Muscle layer of colon (tissue), 2 donors: Measurements from ENCODE around the gene TMEM18.
"Not testable (repeated sequence)": the region's sequence is repeated elsewhere in the genome, so short reads cannot be mapped to it uniquely, and the experiment has no call there.

Experiments
- H3K27ac ChIP-seq: one replicate; pipeline ENCODE4 v1.7.0; 2013; ENCODE audit warnings: low read depth, mild to moderate bottlenecking, low read length, moderate library complexity
- H3K27me3 ChIP-seq, 2 donors: one replicate each; pipeline ENCODE4 v1.7.0; 2013; ENCODE audit warnings: low read length in 2 of 2, mild to moderate bottlenecking in 2 of 2; ENCODE audit not compliant: insufficient read depth in 2 of 2, control insufficient read depth in 1 of 2
- H3K36me3 ChIP-seq: one replicate; pipeline ENCODE4 v1.7.0; 2013; ENCODE audit warnings: mild to moderate bottlenecking, low read length; ENCODE audit not compliant: insufficient read depth
- H3K4me1 ChIP-seq: one replicate; pipeline ENCODE4 v1.7.0; 2013; ENCODE audit warnings: mild to moderate bottlenecking, low read length; ENCODE audit not compliant: insufficient read depth
- H3K4me3 ChIP-seq, 2 donors: one replicate each; pipeline ENCODE4 v1.7.0; 2013; ENCODE audit warnings: low read length in 2 of 2, low read depth in 1 of 2, mild to moderate bottlenecking in 1 of 2, moderate library complexity in 1 of 2
- H3K9ac ChIP-seq: one replicate; pipeline ENCODE4 v1.7.0; 2013; ENCODE audit warnings: low read length
- H3K9me3 ChIP-seq: one replicate; pipeline ENCODE4 v1.7.0; 2013; ENCODE audit warnings: mild to moderate bottlenecking, low read length
- donor health status: abdominal sarcoma.
- donor health status: Adenocarcinoma of cecum.

TMEM18 gene

GRCh38 chr2:710867-711665 lies 33.9 kb upstream of the TMEM18 start:
- H3K27ac ChIP-seq: no peak overlapping the region
- H3K4me3 ChIP-seq: no peak overlapping the region
- no peaks in the 10 kb centered on the region for H3K4me1 ChIP-seq
- no peaks in the 10 kb centered on the region for H3K36me3 ChIP-seq
- no peaks in the 10 kb centered on the region for H3K9me3 ChIP-seq
- H3K27me3 ChIP-seq: no peaks in the 10 kb centered on the region
- no peak overlapping the region for H3K9ac ChIP-seq

- H3K36me3 ChIP-seq: no peaks in the 10 kb centered on the region
- no peak overlapping the region for H3K27ac ChIP-seq
- no peaks in the 10 kb centered on the region for H3K9me3 ChIP-seq
- H3K27me3 ChIP-seq: no peaks in the 10 kb centered on the region
- H3K9ac ChIP-seq: no peak overlapping the region
- no peak overlapping the region for H3K4me3 ChIP-seq
- no peaks in the 10 kb centered on the region for H3K4me1 ChIP-seq
Observed at GRCh38 chr2:709138-709765, 32.0 kb upstream of the TMEM18 start.

- H3K4me3 ChIP-seq: no peak overlapping the region
- H3K9me3 ChIP-seq: no peaks in the 10 kb centered on the region
- H3K27me3 ChIP-seq: no peaks in the 10 kb centered on the region
- H3K27ac ChIP-seq: no peak overlapping the region
- no peak overlapping the region for H3K9ac ChIP-seq
- no peaks in the 10 kb centered on the region for H3K4me1 ChIP-seq
- H3K36me3 ChIP-seq: no peaks in the 10 kb centered on the region
Observed at GRCh38 chr2:708667-709066, 31.5 kb upstream of the TMEM18 start.

- Histone ChIP-seq H3K4me3 (no peak overlapping the region), H3K36me3 (no peaks in the 10 kb centered on the region), H3K4me1 (no peaks in the 10 kb centered on the region), H3K27me3 (no peaks in the 10 kb centered on the region), H3K9ac (no peak overlapping the region), H3K27ac (no peak overlapping the region), H3K9me3 (no peaks in the 10 kb centered on the region)
Observed at GRCh38 chr2:705971-706511, 28.8 kb upstream of the TMEM18 start.

- not testable (repeated sequence) for H3K27ac ChIP-seq, H3K27me3 ChIP-seq, H3K4me3 ChIP-seq, H3K9ac ChIP-seq, H3K36me3 ChIP-seq, H3K4me1 ChIP-seq, H3K9me3 ChIP-seq
Observed at GRCh38 chr2:702765-703164, 25.6 kb upstream of the TMEM18 start.

GRCh38 chr2:696999-697627 lies 19.9 kb upstream of the TMEM18 start:
- no peaks in the 10 kb centered on the region for H3K27me3 ChIP-seq
- no peaks in the 10 kb centered on the region for H3K4me1 ChIP-seq
- H3K9ac ChIP-seq: no peak overlapping the region
- no peaks in the 10 kb centered on the region for H3K9me3 ChIP-seq
- no peak overlapping the region for H3K27ac ChIP-seq
- H3K36me3 ChIP-seq: no peaks in the 10 kb centered on the region
- no peak overlapping the region for H3K4me3 ChIP-seq

- H3K9me3 ChIP-seq: no peaks in the 10 kb centered on the region
- H3K9ac ChIP-seq: no peak overlapping the region
- no peak overlapping the region for H3K27ac ChIP-seq
- no peaks in the 10 kb centered on the region for H3K4me1 ChIP-seq
- H3K36me3 ChIP-seq: no peaks in the 10 kb centered on the region
- no peak overlapping the region for H3K4me3 ChIP-seq
- no peaks in the 10 kb centered on the region for H3K27me3 ChIP-seq
Observed at GRCh38 chr2:696463-696862, 19.3 kb upstream of the TMEM18 start.

GRCh38 chr2:694906-695510 lies 17.8 kb upstream of the TMEM18 start:
- no peaks in the 10 kb centered on the region for H3K9me3 ChIP-seq
- no peak overlapping the region for H3K27ac ChIP-seq
- H3K4me1 ChIP-seq: no peaks in the 10 kb centered on the region
- H3K36me3 ChIP-seq: no peaks in the 10 kb centered on the region
- H3K4me3 ChIP-seq: no peak overlapping the region
- H3K9ac ChIP-seq: no peak overlapping the region
- no peaks in the 10 kb centered on the region for H3K27me3 ChIP-seq

- Histone ChIP-seq H3K27me3 (no peaks in the 10 kb centered on the region), H3K4me3 (no peak overlapping the region), H3K4me1 (no peaks in the 10 kb centered on the region), H3K9ac (no peak overlapping the region), H3K27ac (no peak overlapping the region), H3K9me3 (no peaks in the 10 kb centered on the region), H3K36me3 (no peaks in the 10 kb centered on the region)
Observed at GRCh38 chr2:694174-694573, 17.0 kb upstream of the TMEM18 start.

GRCh38 chr2:693606-694005 lies 16.4 kb upstream of the TMEM18 start:
- no peaks in the 10 kb centered on the region for H3K4me1 ChIP-seq
- no peak overlapping the region for H3K27ac ChIP-seq
- H3K9me3 ChIP-seq: no peaks in the 10 kb centered on the region
- no peaks in the 10 kb centered on the region for H3K27me3 ChIP-seq
- no peaks in the 10 kb centered on the region for H3K36me3 ChIP-seq
- H3K9ac ChIP-seq: no peak overlapping the region
- no peak overlapping the region for H3K4me3 ChIP-seq

GRCh38 chr2:692767-693166 lies 15.6 kb upstream of the TMEM18 start:
- H3K4me1 ChIP-seq: no peaks in the 10 kb centered on the region
- no peaks in the 10 kb centered on the region for H3K9me3 ChIP-seq
- H3K9ac ChIP-seq: no peak overlapping the region
- H3K27ac ChIP-seq: no peak overlapping the region
- H3K27me3 ChIP-seq: no peaks in the 10 kb centered on the region
- H3K4me3 ChIP-seq: no peak overlapping the region
- no peaks in the 10 kb centered on the region for H3K36me3 ChIP-seq
